ENCODE measurements around the gene SLIT1. TPM values are rescaled to one million over a fixed set of nuclear protein-coding genes. Genes with fewer than 3 reads are reported as not detected.
"Not testable (repeated sequence)": the region's sequence is repeated elsewhere in the genome, so short reads cannot be mapped to it uniquely, and the experiment has no call there.

Gene SLIT1
- total RNA-seq, 1 donor: under 0.01 TPM

GRCh38 chr10:97090035-97090434 is 95.7 kb downstream of the SLIT1 start:
- DNase-seq (ENCODE audit: low read depth in 2 of 3, low spot score in 2 of 3): no peak

GRCh38 chr10:97089209-97089870 is 96.4 kb downstream of the SLIT1 start:
- no peak for DNase-seq (ENCODE audit: low read depth in 2 of 3, low spot score in 2 of 3)

GRCh38 chr10:97087296-97087695 is 98.5 kb downstream of the SLIT1 start:
- no peak for DNase-seq (ENCODE audit: low read depth in 2 of 3, low spot score in 2 of 3)

- no peak for DNase-seq (ENCODE audit: low read depth in 2 of 3, low spot score in 2 of 3)
These were observed 99.2 kb downstream of the SLIT1 start for GRCh38 chr10:97086530-97086929.

- no peak for DNase-seq (ENCODE audit: low read depth in 2 of 3, low spot score in 2 of 3)
These were observed 102.4 kb downstream of the SLIT1 start for GRCh38 chr10:97083228-97083829.

- not testable (repeated sequence) for DNase-seq (ENCODE audit: low read depth in 2 of 3, low spot score in 2 of 3)
These were observed 103.2 kb downstream of the SLIT1 start for GRCh38 chr10:97082575-97082974.

GRCh38 chr10:97081621-97082235 is 104.0 kb downstream of the SLIT1 start:
- peak in 2 of 3 donors; percentile 59 to 78 for DNase-seq (ENCODE audit: low read depth in 2 of 3, low spot score in 2 of 3)

GRCh38 chr10:97080051-97080776 is 105.5 kb downstream of the SLIT1 start:
- DNase-seq (ENCODE audit: low read depth in 2 of 3, low spot score in 2 of 3): no peak

GRCh38 chr10:97079448-97079847 is 106.3 kb downstream of the SLIT1 start:
- DNase-seq (ENCODE audit: low read depth in 2 of 3, low spot score in 2 of 3): no peak

- DNase-seq (ENCODE audit: low read depth in 2 of 3, low spot score in 2 of 3): no peak
These were observed 106.8 kb downstream of the SLIT1 start for GRCh38 chr10:97078938-97079445.

- DNase-seq (ENCODE audit: low read depth in 2 of 3, low spot score in 2 of 3): no peak
These were observed 107.4 kb downstream of the SLIT1 start for GRCh38 chr10:97078261-97078937.

- no peak for DNase-seq (ENCODE audit: low read depth in 2 of 3, low spot score in 2 of 3)
These were observed 109.0 kb downstream of the SLIT1 start for GRCh38 chr10:97076781-97077180.

GRCh38 chr10:97075961-97076525 is 109.7 kb downstream of the SLIT1 start:
- DNase-seq (ENCODE audit: low read depth in 2 of 3, low spot score in 2 of 3): no peak

- no peak for DNase-seq (ENCODE audit: low read depth in 2 of 3, low spot score in 2 of 3)
These were observed 110.3 kb downstream of the SLIT1 start for GRCh38 chr10:97075421-97075820.

GRCh38 chr10:97074256-97075145 is 111.3 kb downstream of the SLIT1 start:
- no peak for DNase-seq (ENCODE audit: low read depth in 2 of 3, low spot score in 2 of 3)

- DNase-seq (ENCODE audit: low read depth in 2 of 3, low spot score in 2 of 3): peak; percentile 34 to 90 (median 66)
These were observed 112.7 kb downstream of the SLIT1 start for GRCh38 chr10:97072851-97073665.

- no peak for DNase-seq (ENCODE audit: low read depth in 2 of 3, low spot score in 2 of 3)
These were observed 114.3 kb downstream of the SLIT1 start for GRCh38 chr10:97071496-97071895.

GRCh38 chr10:97069576-97070362 is 116.0 kb downstream of the SLIT1 start:
- peak in 2 of 3 donors; percentile 30 to 35 for DNase-seq (ENCODE audit: low read depth in 2 of 3, low spot score in 2 of 3)
